Effector CD8-positive, alpha-beta T cell (primary cell): ENCODE data around the gene SNRNP70.
A peak's percentile ranks its signal among the peaks of the same experiment; 100 is the strongest.
"Not testable (repeated sequence)": the region's sequence is repeated elsewhere in the genome, so short reads cannot be mapped to it uniquely, and the experiment has no call there.

ENCODE experiments used
- DNase-seq: peaks from one replicate; lab custom pipeline; 2025; lab: John Stamatoyannopoulos, UW

The SNRNP70 gene

GRCh38 chr19:49064029-49064629, 21.1 kb upstream of the SNRNP70 start:
- DNase-seq, result no peak

DNA sequence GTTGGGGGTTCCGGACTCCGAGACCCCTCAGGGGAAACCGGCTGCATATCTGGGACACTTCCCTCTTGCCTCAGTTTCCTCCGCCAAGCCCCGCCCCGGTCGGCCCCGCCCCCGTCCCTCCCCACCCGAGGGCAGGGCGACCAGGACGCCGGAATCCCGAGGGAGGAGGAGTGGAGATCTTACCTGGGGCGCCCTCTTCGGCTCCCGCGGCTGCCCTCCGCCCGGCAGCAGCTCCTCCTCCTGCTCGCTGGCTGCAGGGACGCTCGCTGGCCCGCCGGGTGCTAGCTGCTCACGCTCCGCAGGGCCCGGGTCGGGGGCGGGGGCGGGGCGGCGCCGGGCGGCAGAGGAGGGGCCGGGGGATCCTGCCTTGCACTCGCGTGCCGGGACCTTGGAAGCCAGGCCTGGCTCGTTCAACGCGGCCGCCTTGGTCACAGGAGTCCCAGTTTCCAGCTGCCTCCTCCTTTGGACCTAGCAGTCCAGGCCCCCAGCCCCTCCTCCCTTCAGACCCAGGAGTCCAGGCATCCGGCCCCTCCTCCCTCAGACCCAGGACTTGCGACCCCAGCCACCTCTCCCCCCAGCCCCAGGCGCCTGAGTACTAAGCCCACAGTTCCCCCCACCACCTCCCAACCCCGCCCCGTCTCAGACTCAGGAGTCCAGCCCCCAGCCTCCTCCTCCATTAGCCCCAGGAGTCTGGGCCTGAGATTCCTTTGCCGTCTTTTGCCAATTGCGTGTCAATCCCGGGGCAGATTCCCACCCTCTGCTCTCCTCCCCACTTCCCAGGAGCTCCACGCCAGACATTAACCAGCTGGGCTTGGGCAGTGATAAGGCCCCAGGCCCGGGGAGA, 20.3 kb upstream of the SNRNP70 start, which contains the start of gene NTF4:
Gene NTF4, minus strand, starts transcription at position 51 of the 844 bp plus-strand sequence. CDS start 2,821 bp downstream, outside the sequence.
- DNase-seq, result no peak

GRCh38 chr19:49065905-49066512, 19.2 kb upstream of the SNRNP70 start:
- DNase-seq, result no peak

DNA sequence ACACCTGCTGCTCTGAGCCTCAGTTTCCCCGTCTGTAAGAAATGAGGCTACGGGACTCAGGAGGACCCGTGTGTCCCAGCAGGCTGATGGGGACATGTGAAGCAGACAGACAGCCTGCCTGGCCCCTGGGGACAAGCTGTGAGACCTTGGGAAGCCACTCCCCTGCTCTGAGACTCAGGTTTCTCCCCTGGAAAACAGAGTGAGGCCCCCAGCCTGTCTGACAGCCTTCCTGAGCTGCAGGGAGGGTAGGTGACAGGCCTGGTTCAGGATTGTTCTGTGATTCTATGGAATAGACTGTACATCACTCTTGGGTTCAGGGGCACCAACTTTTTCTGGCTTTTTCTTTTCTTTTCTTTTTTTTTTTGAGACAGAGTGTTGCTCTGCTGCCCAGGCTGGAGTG, 17.7 kb upstream of the SNRNP70 start:
- DNase-seq, result no peak

DNA sequence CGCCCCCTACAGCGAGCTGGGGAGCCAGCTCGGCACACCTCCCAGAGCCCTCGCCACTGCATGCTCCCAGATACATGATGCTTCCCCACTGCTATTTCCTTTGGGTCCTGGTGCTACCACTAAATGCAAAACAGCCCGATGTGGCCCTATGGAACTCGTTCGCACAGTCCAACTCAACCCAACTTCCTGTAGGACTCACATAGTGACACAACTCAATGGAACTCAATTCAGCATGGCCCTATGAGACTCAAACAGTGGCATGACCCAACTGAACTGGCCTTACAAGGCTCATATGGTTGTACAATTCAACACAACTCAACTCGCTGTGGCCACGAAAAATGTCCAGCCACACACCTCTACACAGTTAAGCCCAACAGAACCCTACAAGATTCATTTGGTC, 16.2 kb upstream of the SNRNP70 start:
- DNase-seq, result no peak

DNA sequence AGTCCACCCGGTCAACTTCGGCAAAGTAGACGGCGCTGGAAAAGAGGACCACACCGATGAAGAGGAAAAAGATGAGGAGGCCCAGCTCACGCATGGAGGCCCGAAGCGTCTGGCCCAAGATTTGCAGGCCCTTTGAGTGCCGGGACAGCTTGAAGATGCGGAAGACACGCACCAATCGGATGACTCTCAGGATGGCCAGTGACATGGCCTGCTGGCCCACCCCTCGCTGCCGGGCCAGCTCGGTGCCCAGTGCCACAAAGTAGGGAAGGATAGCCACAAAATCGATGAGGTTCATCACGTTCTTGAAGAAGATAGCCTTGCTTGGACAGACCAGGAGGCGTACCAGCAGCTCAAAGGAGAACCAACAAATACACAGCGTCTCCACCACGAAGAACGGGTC, 14.8 kb upstream of the SNRNP70 start:
- DNase-seq, result no peak

GRCh38 chr19:49071860-49072547, 13.2 kb upstream of the SNRNP70 start:
- no peak for DNase-seq

DNA sequence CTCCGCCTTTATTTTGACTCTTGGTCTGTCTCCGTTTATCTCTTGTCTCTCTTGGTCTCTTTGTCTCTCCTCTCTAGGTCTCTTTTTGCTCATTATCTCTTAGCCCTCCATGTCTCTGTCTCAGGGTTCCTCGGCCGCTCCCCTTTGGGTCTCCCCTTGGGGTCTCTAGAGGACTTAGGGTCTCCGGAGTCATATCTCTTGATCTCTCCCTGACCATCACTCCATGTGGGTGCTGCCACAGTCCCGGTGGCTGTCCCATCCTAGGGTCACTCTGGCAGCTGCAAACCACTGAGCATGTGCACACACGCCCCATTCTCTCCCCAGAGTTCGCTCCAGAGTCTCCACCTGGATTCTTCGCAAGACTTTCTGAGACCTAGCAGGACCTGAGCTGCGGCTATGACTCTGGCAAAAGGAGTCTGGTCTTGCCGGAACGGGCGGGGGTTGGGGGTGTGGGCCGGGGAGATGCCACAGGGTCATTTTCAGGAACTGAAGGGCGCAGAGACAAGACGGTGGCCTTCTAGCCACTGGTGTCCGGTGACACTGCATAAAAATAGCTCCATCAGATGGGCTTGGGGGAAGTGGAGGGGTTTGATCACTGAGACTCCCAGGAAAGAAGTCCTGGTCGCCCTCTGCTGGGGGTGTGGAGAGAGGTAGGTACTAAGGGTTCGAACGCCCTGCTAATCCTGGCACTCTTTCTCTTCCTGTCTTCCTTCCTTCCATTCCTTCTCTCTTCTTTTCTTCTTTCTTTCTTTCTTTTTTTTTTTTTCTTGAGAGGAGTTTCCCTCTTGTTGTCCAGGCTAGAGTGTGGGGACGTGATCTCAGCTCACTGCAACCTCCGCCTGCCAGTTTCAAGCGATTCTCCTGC, 11.5 kb upstream of the SNRNP70 start:
- no peak for DNase-seq

DNA sequence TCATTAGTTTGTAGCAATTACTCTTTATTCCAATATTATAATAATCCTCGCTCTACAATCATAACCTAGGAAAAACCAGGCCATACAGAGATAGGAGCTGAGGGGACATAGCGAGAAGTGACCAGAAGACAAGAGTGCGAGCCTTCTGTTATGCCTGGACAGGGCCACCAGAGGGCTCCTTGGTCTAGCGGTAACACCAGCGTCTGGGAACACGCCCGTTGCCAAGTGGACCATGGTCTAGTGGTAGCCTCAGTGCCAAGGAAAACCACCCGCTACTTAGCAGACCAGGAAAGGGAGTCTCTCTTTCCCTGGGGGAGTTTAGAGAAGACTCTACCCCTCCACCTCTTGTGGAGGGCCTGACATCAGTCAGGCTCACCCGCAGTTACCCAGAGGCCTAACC, 10.4 kb upstream of the SNRNP70 start:
- DNase-seq, result not testable (repeated sequence)

DNA sequence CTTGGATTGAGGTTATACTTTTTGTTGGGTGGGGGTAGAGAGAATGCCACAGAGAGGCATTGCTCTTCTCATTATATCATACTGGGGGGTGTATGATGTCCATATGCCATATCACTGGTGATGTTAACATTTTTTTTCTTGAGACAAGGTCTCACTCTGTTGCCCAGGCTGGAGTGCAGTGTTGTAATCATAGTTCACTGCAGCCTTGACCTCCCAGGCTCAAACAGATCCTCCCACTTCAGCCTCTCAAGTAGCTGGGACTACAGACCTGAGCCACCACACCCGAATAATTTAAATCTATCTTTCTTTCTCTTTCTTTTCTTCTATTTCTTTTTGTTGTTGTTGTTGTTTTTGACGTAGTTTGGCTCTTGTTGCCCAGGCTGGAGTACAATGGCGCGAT, 4.9 kb upstream of the SNRNP70 start:
- no peak for DNase-seq

DNA sequence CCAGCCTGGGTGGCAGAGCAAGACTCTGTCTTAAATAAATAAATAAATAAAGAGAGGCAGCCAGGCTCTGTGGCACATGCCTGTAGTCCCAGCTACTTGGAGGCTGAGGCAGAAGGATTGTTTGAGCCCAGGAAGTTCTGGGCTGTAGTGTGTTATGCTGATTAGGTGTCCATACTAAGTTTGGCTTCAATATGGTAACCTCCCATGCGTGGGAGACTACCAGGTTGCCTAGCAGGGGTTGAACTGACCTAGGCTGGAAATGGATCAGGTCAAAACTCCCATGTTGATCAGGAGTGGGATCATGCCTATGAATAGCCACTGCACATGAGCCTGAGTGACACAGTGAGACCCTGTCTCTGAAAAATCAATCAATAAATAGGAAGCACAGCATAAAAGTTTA, 4.0 kb upstream of the SNRNP70 start:
- no peak for DNase-seq

DNA sequence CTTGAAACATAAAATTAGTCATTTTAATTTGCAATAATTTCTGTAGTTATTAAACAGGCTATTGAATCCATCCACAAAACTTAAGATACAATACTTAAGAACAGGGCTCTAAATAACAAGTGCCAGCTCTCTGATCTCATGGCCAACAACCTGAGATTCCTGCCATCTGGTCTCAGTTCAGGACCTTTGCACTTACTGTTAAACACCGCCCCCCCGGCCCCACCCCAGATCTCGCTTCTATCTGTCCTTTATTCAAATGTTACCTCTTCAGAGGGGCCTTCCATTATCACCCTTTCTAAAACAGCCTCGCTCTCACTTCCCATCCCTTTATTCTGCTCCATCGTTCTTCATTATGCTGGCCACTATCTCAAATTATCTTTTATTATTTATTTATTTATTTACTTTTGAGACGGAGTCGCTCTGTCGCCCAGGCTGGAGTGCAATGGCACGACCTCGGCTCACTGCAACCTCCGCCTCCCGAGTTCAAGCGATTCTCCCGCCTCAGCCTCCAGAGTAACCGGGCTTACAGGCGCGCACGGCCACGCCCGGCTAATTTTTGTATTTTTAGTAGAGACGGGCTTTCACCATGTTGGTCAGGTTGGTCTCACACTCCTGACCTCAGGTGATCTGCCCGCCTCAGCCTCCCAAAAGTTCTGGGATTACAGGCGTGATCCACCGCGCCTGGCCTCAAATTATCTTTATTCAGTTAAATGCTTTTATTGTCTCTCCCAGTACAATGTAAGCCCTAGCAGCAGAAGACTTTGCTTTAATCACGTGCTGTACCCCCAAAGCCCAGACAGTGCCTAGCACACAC, 838 bp upstream of the SNRNP70 start:
- no peak for DNase-seq

DNA sequence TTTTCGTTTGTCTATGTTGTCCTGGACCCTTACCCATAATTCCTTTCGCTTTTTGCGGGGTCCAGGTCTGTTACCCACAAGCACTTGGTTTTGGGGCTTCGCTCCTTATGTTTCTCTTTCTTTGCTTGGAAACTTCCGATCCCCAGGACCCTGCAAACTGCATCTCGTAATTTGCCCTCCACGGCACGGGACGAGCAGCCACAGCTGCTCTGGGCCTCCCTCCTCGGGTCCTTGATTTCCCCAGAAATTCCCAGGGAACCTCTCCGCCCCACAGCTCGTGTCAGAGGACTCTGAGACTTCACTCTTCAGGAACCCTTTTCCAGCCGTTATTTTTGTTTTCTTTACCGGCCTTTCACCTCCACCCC, 599 bp downstream of the SNRNP70 start:
- no peak for DNase-seq

DNA sequence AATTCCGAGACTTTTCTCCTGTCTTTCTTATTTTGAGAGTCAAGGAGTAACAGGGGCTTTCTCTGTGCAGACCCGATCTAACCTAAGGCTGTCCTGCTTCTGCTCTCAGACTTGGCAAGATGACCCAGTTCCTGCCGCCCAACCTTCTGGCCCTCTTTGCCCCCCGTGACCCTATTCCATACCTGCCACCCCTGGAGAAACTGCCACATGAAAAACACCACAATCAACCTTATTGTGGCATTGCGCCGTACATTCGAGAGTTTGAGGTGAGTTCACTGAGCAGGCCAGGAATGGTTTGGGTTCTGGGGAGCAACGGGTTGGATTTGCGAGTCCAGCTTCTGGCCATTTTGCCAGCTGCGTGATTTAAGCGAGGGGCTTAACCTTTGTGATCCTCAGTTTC, 1.0 kb downstream of the SNRNP70 start:
- DNase-seq, result no peak

DNA sequence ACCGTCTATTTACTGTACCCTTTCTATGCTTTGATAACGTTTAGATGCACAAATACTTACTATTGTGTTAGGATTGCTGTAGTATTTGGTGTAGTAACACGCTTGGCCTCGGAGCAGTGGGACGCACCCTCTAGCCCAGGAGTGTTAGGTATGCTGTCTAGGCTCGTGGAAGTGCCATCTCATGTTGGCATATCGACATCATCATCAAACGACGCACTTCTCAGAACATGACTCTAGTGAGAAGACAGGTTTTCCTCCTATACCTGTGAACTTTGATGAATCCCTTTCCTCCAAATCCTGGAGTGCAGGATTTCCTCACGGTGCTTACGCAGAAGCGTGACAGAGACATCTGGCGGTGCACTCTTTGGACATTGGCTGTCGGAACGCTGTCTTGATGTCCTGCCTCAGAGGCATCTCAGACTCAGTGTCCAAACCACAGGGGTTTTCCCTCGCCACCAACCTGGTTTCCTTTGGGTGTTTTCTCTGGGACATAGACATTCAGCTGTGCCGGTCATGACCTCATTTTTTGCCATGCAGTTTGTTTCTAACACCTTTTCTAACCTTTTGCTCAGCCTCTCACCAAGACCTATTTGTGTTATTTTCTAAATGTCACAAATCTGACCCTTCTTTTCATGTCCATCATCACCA, 6.3 kb downstream of the SNRNP70 start:
- no peak for DNase-seq

- DNase-seq, result no peak
Observed at GRCh38 chr19:49092686-49093085, 7.4 kb downstream of the SNRNP70 start.

DNA sequence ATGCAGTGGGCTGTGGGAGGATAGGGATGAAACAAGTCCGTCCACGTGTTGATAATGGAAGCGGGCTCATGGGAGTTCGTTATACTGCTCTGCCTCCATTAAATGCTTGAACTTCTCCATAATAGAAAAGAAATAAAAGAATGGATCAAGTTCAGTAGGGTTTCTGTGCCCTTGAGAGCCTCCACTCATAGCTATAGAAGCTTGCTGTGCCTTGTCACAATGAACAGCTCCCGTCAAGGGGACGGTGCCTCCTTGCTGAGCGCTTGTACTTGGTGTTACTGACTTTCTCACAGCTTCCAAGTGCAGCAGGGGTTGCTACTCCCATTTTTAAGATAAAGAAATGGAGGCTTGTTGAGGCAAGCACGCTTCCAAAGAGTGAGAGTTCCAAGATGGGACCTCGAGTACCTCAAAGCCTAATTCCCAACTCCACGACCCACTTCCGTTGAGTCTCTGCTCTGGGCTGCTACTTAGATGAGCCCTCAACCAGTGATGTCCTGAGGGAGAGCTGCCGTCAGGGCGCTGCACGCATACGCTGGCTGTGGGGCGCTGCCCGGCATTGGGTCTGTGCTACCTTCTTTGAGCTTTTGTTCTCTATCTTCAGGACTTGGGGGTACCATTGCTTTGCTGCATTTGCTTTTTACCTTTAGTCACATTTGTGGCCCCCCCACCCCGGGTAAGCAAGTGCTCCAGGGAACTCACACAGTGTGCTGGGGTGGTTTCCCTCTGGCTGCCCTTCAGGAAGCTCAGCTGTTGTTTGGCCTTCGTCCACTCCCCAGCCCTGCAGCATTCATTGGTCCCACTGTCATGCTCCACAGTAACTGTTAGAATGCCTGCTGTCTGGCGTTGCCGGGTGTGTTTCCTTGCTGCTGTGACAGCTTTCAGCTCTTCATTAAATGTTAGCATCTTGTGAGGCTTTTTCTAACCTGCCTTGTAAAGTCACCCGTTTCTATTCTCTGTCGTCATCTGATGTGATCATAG, 9.5 kb downstream of the SNRNP70 start:
- DNase-seq, result no peak

DNA sequence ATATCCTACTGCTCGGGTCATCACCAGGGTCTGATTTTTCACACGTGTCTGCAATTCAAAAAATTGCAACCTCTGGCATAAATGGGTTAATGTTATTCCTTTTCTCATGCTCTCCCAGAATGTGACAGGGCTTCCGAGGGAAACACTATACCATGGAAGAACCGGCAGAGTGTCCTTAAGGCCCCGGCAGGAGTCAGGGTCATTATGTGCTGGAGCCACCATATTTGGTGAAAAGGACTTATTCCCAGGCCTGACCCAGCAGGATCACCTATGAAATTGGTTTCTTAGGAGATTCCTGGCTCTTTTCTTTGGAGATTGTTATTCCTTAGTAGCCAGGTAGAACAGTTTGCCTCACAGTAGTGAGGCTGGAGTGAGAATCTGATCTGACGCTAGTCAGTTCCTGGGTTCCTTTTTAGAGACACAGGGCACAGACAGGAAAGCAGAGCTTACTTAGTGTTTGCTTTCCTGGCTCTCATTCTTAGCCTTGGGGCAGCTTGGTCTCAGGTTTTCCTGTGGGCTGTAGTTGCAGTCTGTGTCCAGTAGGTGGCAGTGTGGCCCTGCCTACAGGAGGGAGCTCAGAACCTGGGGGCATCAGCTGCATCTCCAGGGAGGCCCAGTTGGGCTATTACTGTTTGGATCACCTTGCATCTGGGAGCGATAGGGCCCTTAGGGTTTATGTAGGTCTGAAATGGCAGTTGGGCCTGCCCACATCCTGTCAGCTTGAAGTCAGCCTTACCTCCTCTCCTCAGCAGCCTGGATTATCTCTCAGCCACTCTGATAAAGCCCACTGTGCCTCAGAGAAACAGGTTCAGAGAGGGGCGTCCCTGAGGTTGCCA, 12.4 kb downstream of the SNRNP70 start:
- peak; percentile 67 for DNase-seq
